NCI-H748 treated with DMSO at 0.1 percent for 48 hours (cell line): ENCODE results near the gene RCC2.
A peak's percentile ranks its signal among the peaks of the same experiment; 100 is the strongest.
"Not testable (repeated sequence)": the region's sequence is repeated elsewhere in the genome, so short reads cannot be mapped to it uniquely, and the experiment has no call there.

Experiments
- DNase-seq: peaks from one replicate; lab custom pipeline; 2025; lab: John Stamatoyannopoulos, UW

RCC2 gene

GRCh38 chr1:17439250-17440073 is at the start of gene RCC2:
Gene RCC2 (minus strand): TSS chr1:17439677. CDS start chr1:17438514, 1,163 bp downstream.
- DNase-seq = peak; percentile 63

DNA sequence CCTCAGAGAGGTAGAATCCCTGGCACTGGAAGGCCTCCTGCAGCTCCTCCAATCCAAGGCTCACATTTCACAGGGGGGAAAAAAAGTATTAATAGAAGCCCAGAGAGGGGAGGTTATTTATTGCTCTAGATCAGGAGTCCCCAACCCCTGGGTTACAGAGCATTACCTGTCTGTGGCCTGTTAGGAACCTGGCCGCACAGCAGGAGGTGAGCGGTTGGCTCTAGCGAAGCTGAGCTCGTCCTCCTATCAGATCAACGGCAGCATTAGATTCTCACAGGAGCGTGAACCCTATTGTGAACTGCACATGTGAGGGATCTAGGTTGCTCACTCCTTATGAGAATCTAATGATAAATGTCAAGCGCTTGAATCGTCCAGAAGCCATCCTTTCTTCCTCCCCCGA is 46.8 kb upstream of the RCC2 start:
- DNase-seq = no peak

- DNase-seq = no peak
Measured at GRCh38 chr1:17485281-17485680, 45.8 kb upstream of the RCC2 start.

DNA sequence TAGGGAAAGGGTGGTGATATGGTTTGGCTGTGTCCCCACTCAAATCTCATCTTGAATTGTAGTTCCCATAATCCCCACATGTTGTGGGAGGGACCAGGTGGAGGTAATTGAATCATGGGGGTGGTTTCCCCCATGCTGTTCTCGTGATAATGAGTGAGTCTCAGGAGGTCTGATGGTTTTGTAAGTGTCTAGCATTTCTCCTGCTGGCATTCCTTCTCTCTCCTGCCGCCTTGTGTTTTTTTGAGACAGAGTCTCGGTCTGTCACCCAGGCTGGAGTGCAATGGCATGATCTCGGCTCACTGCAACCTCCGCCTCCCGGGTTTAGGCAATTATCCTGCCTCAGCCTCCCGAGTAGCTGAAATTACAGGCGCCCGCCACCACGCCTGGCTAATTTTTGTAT is 42.5 kb upstream of the RCC2 start:
- not testable (repeated sequence) for DNase-seq

- no peak for DNase-seq
Measured at GRCh38 chr1:17480846-17481245, 41.4 kb upstream of the RCC2 start.

GRCh38 chr1:17475752-17476151 is 36.3 kb upstream of the RCC2 start:
- DNase-seq = no peak

DNA sequence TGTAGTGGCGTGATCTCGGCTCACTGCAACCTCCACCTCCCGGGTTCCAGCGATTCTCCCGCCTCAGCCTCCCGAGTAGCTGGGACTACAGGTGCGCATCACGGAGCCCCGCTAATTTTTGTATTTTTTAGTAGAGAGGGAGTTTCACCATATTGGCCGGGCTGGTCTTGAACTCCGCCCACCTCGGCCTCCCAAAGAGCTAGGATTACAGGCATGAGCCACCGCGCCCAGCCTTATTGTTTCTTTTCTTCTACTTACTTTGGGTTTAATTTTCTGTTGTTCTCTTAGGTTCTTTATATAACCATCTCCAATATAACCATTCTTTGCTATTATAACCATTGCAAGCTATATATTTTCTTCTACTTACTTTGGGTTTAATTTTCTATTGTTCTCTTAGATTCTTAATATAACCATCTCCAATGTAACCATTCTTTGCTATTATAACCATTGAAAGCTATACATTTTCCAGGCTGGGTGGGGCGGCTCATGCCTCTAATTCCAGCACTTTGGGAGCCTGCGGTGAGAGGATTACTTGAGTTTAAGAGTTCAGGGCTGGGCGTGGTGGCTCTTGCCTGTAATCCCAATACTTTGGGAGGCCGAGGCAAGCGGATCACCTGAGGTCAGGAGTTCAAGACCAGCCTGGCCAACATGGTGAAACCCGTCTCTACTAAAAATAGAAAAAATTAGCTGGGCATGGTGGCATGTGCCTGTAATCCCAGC is 35.5 kb upstream of the RCC2 start:
- DNase-seq = not testable (repeated sequence)

GRCh38 chr1:17472814-17473213 is 33.3 kb upstream of the RCC2 start:
- no peak for DNase-seq

DNA sequence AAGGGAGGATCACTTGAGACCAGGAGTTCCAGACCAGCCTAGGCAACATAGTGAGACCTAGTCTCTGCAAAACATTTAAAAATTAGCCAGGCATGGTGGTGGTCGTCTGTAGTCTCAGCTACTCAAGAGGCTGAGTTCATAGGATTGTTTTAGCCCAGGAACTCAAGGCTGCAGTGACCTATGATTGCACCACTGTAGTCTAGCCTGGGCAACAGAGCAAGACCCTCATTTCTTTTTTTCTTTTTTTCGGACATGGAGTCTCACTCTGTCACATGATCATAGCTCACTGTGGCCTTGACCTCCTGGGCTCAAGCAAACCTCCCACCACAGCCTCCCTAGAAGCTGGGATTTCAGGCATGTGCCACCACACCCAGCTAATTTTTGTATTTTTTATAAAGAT is 31.9 kb upstream of the RCC2 start:
- no peak for DNase-seq

GRCh38 chr1:17470021-17470799 is 30.7 kb upstream of the RCC2 start:
- no peak for DNase-seq

- DNase-seq = not testable (repeated sequence)
Measured at GRCh38 chr1:17468357-17469265, 29.1 kb upstream of the RCC2 start.

DNA sequence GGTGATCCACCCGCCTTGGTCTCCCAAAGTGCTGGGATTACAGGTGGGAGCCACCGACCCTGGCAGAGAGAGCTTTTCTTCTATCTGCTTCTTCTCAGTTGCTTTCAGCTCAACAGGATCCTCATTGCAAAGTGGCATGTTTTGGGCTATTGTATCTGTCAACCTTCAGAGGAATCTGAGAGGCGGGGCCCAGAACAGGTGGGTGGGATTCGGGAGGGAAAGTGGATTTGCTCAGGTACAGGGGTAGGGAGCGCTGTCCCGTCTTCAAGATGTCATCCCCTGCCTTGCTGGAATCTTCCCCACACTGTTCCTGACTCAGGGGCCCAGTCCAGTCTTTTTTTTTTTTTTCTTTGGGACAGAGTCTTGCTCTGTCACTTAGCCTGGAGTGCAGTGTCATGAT is 26.9 kb upstream of the RCC2 start:
- no peak for DNase-seq

DNA sequence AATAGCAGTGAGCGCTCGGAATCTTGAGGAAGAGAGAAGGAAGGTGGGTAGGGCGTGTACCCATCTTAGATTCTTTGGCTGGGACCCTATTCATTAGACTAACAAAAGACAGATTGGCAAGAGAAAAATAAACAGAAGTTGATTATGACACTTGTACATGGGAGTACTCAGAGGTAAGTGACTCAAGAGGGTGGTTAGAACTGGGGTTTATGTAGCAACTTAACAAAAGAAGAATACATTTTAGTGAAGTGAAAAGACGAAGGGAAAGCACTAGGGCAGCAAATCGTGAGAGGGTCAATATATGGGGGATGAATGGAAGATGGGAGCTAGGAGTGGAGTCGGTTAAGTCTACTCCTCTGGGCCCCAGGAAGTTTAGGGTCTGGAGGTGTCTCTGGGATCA is 25.8 kb upstream of the RCC2 start:
- DNase-seq = no peak

- no peak for DNase-seq
Measured at GRCh38 chr1:17463991-17464390, 24.5 kb upstream of the RCC2 start.

GRCh38 chr1:17462669-17463068 is 23.2 kb upstream of the RCC2 start:
- no peak for DNase-seq

- DNase-seq = no peak
Measured at GRCh38 chr1:17460219-17460618, 20.7 kb upstream of the RCC2 start.

- DNase-seq = no peak
Measured at GRCh38 chr1:17458794-17459193, 19.3 kb upstream of the RCC2 start.

DNA sequence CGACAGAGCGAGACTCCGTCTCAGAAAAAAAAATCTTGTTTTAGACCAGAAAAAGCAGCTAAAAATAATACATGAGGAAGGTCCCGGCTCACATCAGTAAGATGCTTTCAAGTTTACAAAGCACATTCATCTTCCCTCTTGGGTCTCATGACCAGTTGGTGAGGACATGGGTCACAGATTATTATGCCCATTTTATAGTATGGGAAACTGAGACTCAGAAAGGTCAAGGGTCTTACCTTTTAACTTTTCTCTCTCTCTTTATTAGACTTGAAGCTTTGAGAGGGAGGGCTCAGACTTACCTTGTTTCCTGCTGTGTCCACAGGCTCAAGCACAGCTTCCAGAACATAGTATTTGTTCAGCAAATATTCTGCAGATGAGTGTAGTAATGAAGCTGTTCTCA is 13.2 kb upstream of the RCC2 start:
- no peak for DNase-seq

DNA sequence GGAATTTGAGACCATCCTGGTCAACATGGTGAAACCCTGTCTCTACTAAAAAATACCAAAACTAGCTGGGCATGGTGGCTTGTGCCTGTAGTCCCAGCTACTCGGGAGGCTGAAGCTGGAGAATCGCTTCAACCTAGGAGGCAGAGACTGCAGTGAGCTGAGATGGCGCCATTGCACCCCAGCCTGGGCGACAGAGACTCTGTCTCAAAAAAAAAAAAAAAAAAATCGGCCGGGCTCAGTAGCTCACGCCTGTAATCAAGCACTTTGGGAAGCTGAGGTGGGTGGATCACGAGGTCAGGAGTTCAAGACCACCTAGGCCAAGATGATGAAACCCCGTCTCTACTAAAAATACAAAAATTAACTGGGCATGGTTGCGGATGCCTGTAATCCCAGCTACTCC is 12.7 kb upstream of the RCC2 start:
- DNase-seq = not testable (repeated sequence)

- no peak for DNase-seq
Measured at GRCh38 chr1:17451731-17452130, 12.3 kb upstream of the RCC2 start.

DNA sequence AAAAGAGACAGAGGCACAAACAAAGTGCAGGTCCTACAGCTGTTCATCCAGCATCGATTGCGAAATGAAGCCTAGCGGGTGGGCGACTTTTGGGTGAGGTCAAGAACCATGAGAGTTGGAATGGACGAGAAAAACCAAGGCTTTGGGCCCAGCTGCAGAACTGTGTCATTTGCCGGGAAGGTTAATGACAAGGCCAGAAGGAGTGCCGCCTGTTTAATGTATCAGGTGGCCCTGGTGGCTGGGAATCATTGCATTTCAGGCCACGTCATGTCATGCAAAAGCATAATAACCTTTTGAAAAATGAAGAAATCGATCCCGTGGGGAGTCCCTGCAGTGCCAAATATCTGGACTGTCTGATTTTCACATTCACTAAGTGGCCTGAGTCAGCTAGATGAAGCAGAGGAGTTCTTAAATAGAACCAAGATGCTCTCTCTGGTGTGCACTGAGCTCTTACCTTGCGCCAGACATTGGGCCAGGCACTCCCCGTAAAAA is 8.1 kb upstream of the RCC2 start:
- no peak for DNase-seq
